ENCODE results near the gene NUP37. TPM values are rescaled to one million over a fixed set of nuclear protein-coding genes. Genes with fewer than 3 reads are reported as not detected.

The NUP37 gene
- total and polyA plus RNA-seq, 2 of the 13 experiments (the other 11 are each of a cell fraction or from before 2014, with no cell fraction given), result 50.6 to 80.1 TPM

DNA sequence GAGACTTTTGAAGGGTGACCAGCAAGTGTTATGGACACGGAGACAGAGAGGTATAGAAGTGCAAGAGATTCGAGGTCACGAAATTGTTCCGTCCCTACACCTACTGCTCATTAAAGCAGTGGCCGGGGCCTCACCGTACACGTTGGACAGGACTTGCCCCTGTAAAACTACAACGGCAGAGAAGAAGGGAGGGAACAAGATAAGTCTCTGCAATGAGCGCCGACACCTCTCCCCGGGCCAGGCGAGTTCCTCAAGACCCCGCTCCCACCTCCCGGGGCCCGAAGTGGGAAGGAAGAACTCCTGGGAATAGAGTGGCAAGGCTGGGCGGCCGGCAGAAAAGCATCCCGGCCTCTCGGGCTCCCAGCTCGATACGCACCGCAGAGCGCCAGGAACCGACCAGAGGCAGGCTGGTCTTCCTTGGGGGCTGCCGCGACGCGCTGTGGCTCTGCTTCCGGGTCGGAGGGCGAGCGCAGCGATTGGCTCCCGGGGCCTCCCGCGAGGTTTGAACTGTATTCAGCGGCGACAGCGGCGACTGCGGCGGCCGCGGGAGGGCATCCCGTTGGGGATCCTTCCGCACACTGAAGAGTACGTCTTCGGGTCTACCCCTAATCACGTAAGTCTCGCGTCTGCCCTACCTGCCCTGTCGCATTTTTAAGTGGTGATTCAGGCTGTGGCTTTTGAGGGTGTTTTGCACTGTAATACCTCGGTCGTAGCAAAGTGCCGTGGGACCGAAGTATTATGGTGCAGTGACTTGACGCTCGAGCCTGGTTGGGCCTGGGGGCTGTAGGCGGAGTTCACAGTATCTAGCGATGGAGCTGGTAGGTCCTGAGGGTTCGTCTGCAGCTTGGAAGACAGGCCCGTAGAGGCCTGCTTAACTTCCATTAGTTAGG is at the start of gene NUP37, which contains the start of gene PARPBP (continued):
- TF ChIP-seq HNF4A (CRISPR knock-in tag; IDR thresholded peaks at IDR 0.05) (peak; percentile 10; the same call in 1 of the 2 replicates), ZMYM4 (CRISPR knock-in tag; IDR thresholded peaks at IDR 0.05) (peak; percentile 96), ZNF670 (CRISPR knock-in tag; IDR thresholded peaks at IDR 0.05; ENCODE audit: borderline replicate concordance) (no peak), KDM2A (CRISPR knock-in tag; IDR thresholded peaks at IDR 0.05; ENCODE audit: borderline replicate concordance, low read depth) (peak; percentile 97), HNRNPK (IDR thresholded peaks at IDR 0.05; ENCODE audit: low read depth, low read length, poor library complexity, severe bottlenecking) (no peak), EED (CRISPR knock-in tag; IDR thresholded peaks at IDR 0.05) (peak; percentile 89), NFKB2 (CRISPR knock-in tag; IDR thresholded peaks at IDR 0.05; ENCODE audit: borderline replicate concordance) (peak; percentile 85; the same call in 1 of the 2 replicates), ZNF577 (CRISPR knock-in tag; IDR thresholded peaks at IDR 0.05; ENCODE audit: borderline replicate concordance, low read depth) (no peak), SNAPC2 (CRISPR knock-in tag; IDR thresholded peaks at IDR 0.05) (peak; percentile 94), DDIT3 (CRISPR knock-in tag; IDR thresholded peaks at IDR 0.05) (no peak), NFYB (CRISPR knock-in tag; IDR thresholded peaks at IDR 0.05) (peak; percentile 93), JDP2 (CRISPR knock-in tag; IDR thresholded peaks at IDR 0.05; ENCODE audit: borderline replicate concordance) (no peak), KLF6 (CRISPR knock-in tag; IDR thresholded peaks at IDR 0.05) (peak; percentile 17; the same call in 1 of the 2 replicates), MYPOP (CRISPR knock-in tag; IDR thresholded peaks at IDR 0.05) (peak; percentile 48; the same call in 1 of the 2 replicates), ZFX (CRISPR knock-in tag; IDR thresholded peaks at IDR 0.05; ENCODE audit: low read depth) (peak; percentile 89), ZNF724P (CRISPR knock-in tag; IDR thresholded peaks at IDR 0.05; ENCODE audit: borderline replicate concordance) (peak; percentile 82), BRF2 (CRISPR knock-in tag; IDR thresholded peaks at IDR 0.05) (peak; percentile 90), TGIF2 (CRISPR knock-in tag; IDR thresholded peaks at IDR 0.05) (peak; percentile 93), SNAPC5 (CRISPR knock-in tag; IDR thresholded peaks at IDR 0.05; ENCODE audit: borderline replicate concordance) (peak; percentile 89; the same call in 1 of the 2 replicates), TFDP1 (CRISPR knock-in tag; IDR thresholded peaks at IDR 0.05; ENCODE audit: borderline replicate concordance) (peak; percentile 99), RBM39 (IDR thresholded peaks at IDR 0.05; ENCODE audit: low read depth, low read length, poor library complexity, severe bottlenecking) (peak; percentile 80), EP300 (IDR thresholded peaks at IDR 0.05; ENCODE audit: low read depth in 2 of 2, low read length in 2 of 2) (no peak), EP300 (CRISPR knock-in tag; IDR thresholded peaks at IDR 0.05; ENCODE audit: borderline replicate concordance) (peak; percentile 42; the same call in 1 of the 2 replicates)
- TF ChIP-seq, protein P1, sequence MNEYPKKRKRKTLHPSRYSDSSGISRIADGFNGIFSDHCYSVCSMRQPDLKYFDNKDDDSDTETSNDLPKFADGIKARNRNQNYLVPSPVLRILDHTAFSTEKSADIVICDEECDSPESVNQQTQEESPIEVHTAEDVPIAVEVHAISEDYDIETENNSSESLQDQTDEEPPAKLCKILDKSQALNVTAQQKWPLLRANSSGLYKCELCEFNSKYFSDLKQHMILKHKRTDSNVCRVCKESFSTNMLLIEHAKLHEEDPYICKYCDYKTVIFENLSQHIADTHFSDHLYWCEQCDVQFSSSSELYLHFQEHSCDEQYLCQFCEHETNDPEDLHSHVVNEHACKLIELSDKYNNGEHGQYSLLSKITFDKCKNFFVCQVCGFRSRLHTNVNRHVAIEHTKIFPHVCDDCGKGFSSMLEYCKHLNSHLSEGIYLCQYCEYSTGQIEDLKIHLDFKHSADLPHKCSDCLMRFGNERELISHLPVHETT (CRISPR knock-in tag; conservative IDR thresholded peaks at IDR 0.05), result no peak; the same call in none of the 2 replicates
